Measurements from ENCODE around the gene ACVR1B. TPM values are rescaled to one million over a fixed set of nuclear protein-coding genes. Genes with fewer than 3 reads are reported as not detected.

The ACVR1B gene
- total RNA-seq, 4 donors from 2014 or later, result 67.4 to 87.0 (median 80.5) TPM

- intact Hi-C loops (cut with DNase I; ENCODE audit: low total_unique reads), result no loop called here
- DNase-seq (ENCODE audit: low spot score in 2 of 2), result peak in 1 of 2 donors; percentile 68
- 71 to 80% methylated on average over 6 of the region's 6 CpGs for WGBS, 2 donors
- no peak for TF ChIP-seq CTCF (IDR thresholded peaks at IDR 0.05)
- TF ChIP-seq POLR2A (IDR thresholded peaks at IDR 0.05), result no peak
- no peak overlapping the region for H3K4me3 ChIP-seq (ENCODE audit: low read depth, poor library complexity, severe bottlenecking)
Observed at GRCh38 chr12:51949342-51950030, 2.0 kb upstream of the ACVR1B start.

DNA sequence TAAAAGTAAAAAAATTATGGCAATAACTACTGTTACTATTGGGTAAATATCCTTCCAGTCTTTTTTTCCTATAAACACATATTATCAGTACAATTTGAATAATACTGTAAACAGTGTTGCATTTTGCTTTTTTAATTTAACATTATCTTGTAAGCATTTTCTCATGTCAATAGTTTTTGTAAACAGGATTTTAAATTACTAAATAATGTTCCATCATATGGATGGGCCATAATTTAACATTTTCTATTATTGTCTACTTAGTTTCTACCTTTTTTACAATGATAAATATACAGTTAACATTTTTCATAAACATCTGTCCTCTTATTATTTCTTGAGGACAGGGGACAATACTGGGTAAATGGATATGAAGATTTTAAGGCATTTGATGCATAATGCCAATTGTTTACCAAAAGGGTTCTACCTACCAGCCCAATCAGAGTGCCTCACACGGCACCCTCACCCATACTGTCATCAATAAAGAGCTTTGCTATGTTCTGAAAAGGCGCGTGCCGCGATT is 759 bp upstream of the ACVR1B start:
- WGBS, 2 donors, result 2 to 5% methylated on average over 5 of the region's 5 CpGs
- no peak for DNase-seq (ENCODE audit: low spot score in 2 of 2)
- intact Hi-C loops (cut with DNase I; ENCODE audit: low total_unique reads), result no loop called here

GRCh38 chr12:51951843-51952722 is 584 bp downstream of the ACVR1B start:
- intact Hi-C loops (cut with DNase I; ENCODE audit: low total_unique reads), result no loop called here
- TF ChIP-seq POLR2A (IDR thresholded peaks at IDR 0.05), result no peak
- TF ChIP-seq CTCF (IDR thresholded peaks at IDR 0.05), result no peak
- peak overlapping the region; percentile 95 for H3K4me3 ChIP-seq (ENCODE audit: low read depth, poor library complexity, severe bottlenecking)
- peak; percentile 30 to 88 for DNase-seq (ENCODE audit: low spot score in 2 of 2)
- 1% methylated on average over 18 to 25 of the region's 50 CpGs for WGBS, 2 donors

More for the DNA sequence above, 759 bp upstream of the ACVR1B start:
- H3K4me3 ChIP-seq (ENCODE audit: low read depth, poor library complexity, severe bottlenecking), result peak overlapping the region; percentile 37
- TF ChIP-seq POLR2A (IDR thresholded peaks at IDR 0.05) (no peak), CTCF (IDR thresholded peaks at IDR 0.05) (no peak)

DNA sequence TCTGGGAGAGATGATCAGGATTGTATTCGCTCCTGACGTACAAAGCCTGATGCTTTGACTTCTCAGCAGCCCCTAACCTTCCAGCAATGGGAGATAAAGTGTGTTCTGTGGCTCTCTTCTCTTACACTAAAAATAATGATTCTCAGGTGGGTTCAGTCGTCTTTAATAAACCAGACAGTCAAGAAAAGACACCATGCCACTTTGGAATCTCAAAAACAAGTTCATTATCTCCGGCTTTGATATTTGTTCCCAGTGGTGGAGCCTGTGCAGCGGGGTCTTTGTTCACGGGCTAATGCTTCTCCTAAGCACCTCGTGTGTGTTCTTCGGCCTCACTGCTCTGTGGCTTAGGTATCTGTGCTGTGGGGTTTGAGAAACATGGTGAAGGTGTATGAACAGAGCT is 1.6 kb downstream of the ACVR1B start:
- intact Hi-C loops (cut with DNase I; ENCODE audit: low total_unique reads), result no loop called here
- 35% methylated on average over 8 of the region's 8 CpGs for WGBS, 2 donors

DNA sequence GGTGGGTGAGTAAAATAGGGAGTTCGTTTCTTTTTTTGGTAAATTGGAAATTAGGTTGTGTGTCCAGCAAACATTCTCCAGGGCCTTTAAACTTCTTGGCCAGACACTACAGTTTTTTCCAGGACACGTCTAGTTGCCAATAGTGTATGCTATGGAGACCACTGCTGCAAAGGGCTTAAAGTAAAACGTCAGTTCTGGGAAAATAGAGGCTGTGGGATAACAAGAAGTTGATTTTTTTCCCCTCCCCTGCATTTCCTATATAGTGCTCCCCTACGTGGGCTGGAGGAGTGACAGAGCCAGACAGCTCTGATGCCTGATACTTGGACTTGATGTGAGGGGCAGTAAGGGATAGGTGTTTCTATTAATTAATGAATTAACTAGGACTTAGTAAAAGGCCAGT is 2.4 kb downstream of the ACVR1B start:
- peak in 1 of 2 donors; percentile 20 for DNase-seq (ENCODE audit: low spot score in 2 of 2)
- intact Hi-C loops (cut with DNase I; ENCODE audit: low total_unique reads), result no loop called here
- 16 to 17% methylated on average over 4 of the region's 4 CpGs for WGBS, 2 donors
- no peak for TF ChIP-seq POLR2A (IDR thresholded peaks at IDR 0.05)
- no peak for TF ChIP-seq CTCF (IDR thresholded peaks at IDR 0.05)
- no peak overlapping the region for H3K4me3 ChIP-seq (ENCODE audit: low read depth, poor library complexity, severe bottlenecking)

More for the DNA sequence above, 1.6 kb downstream of the ACVR1B start:
- TF ChIP-seq CTCF (IDR thresholded peaks at IDR 0.05) (no peak), POLR2A (IDR thresholded peaks at IDR 0.05) (no peak)
- DNase-seq (ENCODE audit: low spot score in 2 of 2), result peak in 1 of 2 donors; percentile 67
- H3K4me3 ChIP-seq (ENCODE audit: low read depth, poor library complexity, severe bottlenecking), result no peak overlapping the region
